Osteoblast (primary cell): Measurements from ENCODE around the gene MRPL14. TPM values are rescaled to one million over a fixed set of nuclear protein-coding genes. Genes with fewer than 3 reads are reported as not detected.
"Not testable (repeated sequence)": the region's sequence is repeated elsewhere in the genome, so short reads cannot be mapped to it uniquely, and the experiment has no call there.

ENCODE experiments used
- DNase-seq: peaks from one replicate; pipeline ENCODE4 v3.0.0; 2011; ENCODE audit warnings: low spot score, mixed read lengths; ENCODE audit not compliant: insufficient read length; ENCODE audit errors: missing footprints
- H2AFZ ChIP-seq: 2 replicates; pipeline ENCODE4 v1.6.0; 2011; ENCODE audit warnings: mild to moderate bottlenecking, low read length
- H3K27ac ChIP-seq: 2 replicates; pipeline ENCODE4 v1.5.1; 2011; ENCODE audit warnings: mild to moderate bottlenecking, low read depth, low read length, moderate library complexity
- H3K27me3 ChIP-seq: 2 replicates; pipeline ENCODE4 v1.6.0; 2012; ENCODE audit warnings: mild to moderate bottlenecking, control low read depth, inconsistent platforms, low read length, moderate library complexity; ENCODE audit not compliant: insufficient read depth
- H3K36me3 ChIP-seq: 2 replicates; pipeline ENCODE4 v1.5.1; 2011; ENCODE audit warnings: mild to moderate bottlenecking, low read length, control low read depth, moderate library complexity; ENCODE audit not compliant: insufficient read depth
- H3K4me1 ChIP-seq: 2 replicates; pipeline ENCODE4 v1.5.1; 2011; ENCODE audit warnings: mild to moderate bottlenecking, low read length, control low read depth, moderate library complexity; ENCODE audit not compliant: insufficient read depth
- H3K4me2 ChIP-seq: 2 replicates; pipeline ENCODE4 v1.6.0; 2011; ENCODE audit warnings: mild to moderate bottlenecking, low read length; ENCODE audit not compliant: insufficient read depth
- H3K4me3 ChIP-seq: fragments of 200-600 bp; sonication (generic); 3 replicates; pipeline ENCODE4 v1.5.1; 2012; ENCODE audit warnings: mild to moderate bottlenecking, low read length, inconsistent platforms; ENCODE audit not compliant: insufficient read depth
- H3K79me2 ChIP-seq: 2 replicates; pipeline ENCODE4 v1.6.0; 2012; ENCODE audit warnings: mild to moderate bottlenecking, low read length, control low read depth, inconsistent platforms; ENCODE audit not compliant: insufficient read depth
- H3K9me3 ChIP-seq: 2 replicates; pipeline ENCODE4 v1.5.1; 2011; ENCODE audit warnings: low read depth, low read length, control low read depth
- H4K20me1 ChIP-seq: 2 replicates; pipeline ENCODE4 v1.6.0; 2012; ENCODE audit warnings: mild to moderate bottlenecking, low read length, control low read depth; ENCODE audit not compliant: insufficient read depth
- total RNA-seq: library from RNA; depleted of rRNA; stranded (reverse); fragments of >200 nt; gene quantifications from 2 replicates; pipeline ENCODE4 v1.2.3, GENCODE V29; 2012
- TF ChIP-seq, protein P1 (sequence below): IDR thresholded peaks from 2 replicates; pipeline ENCODE4 v1.5.1; 2011; ENCODE audit warnings: mild to moderate bottlenecking, low read depth, low read length, moderate library complexity; ENCODE audit errors: extremely low read depth

MRPL14 gene
- total RNA-seq, 1 donor: 49.9 TPM

DNA sequence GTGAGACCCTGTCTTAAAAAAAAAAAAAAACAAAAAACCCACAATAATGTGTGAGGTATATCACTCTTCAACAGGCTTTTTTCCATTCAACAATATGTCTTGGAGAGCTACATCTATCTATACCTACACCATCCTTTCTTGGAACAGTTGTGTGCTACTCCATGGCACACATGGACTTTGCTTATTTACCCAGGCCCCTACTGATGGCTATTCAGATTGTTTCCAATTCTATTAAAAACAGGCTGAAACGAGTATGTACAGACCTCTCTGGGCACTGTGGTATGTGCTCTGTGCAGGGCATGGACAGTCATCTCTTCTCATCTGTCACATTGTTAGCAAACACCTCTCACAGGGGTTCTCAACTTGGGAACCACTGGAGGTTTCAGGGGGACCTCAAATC lies 28.1 kb downstream of the MRPL14 start:
- TF ChIP-seq, protein P1, sequence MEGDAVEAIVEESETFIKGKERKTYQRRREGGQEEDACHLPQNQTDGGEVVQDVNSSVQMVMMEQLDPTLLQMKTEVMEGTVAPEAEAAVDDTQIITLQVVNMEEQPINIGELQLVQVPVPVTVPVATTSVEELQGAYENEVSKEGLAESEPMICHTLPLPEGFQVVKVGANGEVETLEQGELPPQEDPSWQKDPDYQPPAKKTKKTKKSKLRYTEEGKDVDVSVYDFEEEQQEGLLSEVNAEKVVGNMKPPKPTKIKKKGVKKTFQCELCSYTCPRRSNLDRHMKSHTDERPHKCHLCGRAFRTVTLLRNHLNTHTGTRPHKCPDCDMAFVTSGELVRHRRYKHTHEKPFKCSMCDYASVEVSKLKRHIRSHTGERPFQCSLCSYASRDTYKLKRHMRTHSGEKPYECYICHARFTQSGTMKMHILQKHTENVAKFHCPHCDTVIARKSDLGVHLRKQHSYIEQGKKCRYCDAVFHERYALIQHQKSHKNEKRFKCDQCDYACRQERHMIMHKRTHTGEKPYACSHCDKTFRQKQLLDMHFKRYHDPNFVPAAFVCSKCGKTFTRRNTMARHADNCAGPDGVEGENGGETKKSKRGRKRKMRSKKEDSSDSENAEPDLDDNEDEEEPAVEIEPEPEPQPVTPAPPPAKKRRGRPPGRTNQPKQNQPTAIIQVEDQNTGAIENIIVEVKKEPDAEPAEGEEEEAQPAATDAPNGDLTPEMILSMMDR: no peak
- Histone ChIP-seq H3K4me1 (no peaks in the 10 kb centered on the region), H3K4me2 (no peak overlapping the region), H3K27me3 (no peaks in the 10 kb centered on the region), H4K20me1 (peaks cover 32% of the 10 kb centered on the region), H3K9me3 (no peaks in the 10 kb centered on the region), H2AFZ (no peak overlapping the region), H3K79me2 (peaks cover 7% of the 10 kb centered on the region), H3K27ac (no peak overlapping the region), H3K4me3 (no peak overlapping the region), H3K36me3 (peaks cover 11% of the 10 kb centered on the region)
- no peak for DNase-seq

DNA sequence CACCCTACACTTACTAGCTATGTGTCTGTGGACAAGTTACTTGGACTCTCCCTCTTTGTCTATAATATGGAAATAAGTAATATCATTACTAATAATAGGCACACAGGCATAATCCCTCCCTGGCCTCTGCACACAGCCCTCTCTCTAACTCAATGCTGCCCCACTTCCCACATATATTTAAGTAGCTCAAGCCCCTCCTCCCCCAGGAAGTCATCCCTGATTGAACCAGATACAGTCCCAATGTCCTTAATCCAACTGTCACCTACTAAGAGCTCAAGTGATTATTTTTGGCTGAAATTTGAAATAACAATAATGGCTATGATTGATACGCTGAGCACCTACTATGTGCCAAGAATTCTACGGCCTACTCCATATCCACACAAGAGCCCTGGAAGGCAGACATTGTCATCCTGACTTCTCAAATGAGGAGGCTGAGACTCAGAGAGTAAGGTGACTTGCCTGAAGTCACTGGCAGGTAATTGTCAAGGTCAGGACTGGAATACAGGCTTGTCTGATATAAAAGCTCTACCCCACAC lies 29.4 kb downstream of the MRPL14 start:
- no peak for DNase-seq
- TF ChIP-seq, protein P1: no peak
- Histone ChIP-seq H3K79me2 (no peaks in the 10 kb centered on the region), H3K27ac (no peak overlapping the region), H3K9me3 (no peaks in the 10 kb centered on the region), H4K20me1 (peaks cover 27% of the 10 kb centered on the region), H3K4me1 (no peaks in the 10 kb centered on the region), H3K27me3 (no peaks in the 10 kb centered on the region), H3K36me3 (peaks cover 5% of the 10 kb centered on the region), H3K4me3 (no peak overlapping the region), H3K4me2 (no peak overlapping the region), H2AFZ (no peak overlapping the region)

DNA sequence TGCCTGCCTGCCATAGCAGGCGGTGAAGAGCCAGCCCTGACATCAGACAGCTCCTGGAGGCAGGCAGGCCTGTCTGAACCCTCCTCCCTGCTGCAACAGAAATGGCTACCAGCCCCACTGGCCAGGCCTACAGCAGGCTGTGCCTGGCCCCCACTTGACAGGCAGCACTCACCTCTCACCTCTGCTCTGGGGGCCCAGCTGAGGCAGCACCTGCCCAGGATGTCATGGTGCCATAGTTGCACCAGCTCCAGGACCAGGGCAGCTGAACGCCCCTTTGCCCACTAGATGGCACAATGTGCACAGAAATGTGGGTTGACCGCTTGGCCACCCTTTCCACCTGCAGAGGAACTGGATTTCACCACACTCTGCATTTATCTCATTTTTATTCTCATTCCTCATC lies 30.6 kb downstream of the MRPL14 start:
- Histone ChIP-seq H3K79me2 (no peaks in the 10 kb centered on the region), H3K9me3 (no peaks in the 10 kb centered on the region), H3K4me3 (no peak overlapping the region), H3K27me3 (no peaks in the 10 kb centered on the region), H3K27ac (no peak overlapping the region), H2AFZ (no peak overlapping the region), H3K36me3 (peaks cover 5% of the 10 kb centered on the region), H3K4me1 (no peaks in the 10 kb centered on the region), H4K20me1 (peaks cover 27% of the 10 kb centered on the region), H3K4me2 (no peak overlapping the region)
- DNase-seq: peak; percentile 97
- TF ChIP-seq, protein P1: peak; percentile 75

DNA sequence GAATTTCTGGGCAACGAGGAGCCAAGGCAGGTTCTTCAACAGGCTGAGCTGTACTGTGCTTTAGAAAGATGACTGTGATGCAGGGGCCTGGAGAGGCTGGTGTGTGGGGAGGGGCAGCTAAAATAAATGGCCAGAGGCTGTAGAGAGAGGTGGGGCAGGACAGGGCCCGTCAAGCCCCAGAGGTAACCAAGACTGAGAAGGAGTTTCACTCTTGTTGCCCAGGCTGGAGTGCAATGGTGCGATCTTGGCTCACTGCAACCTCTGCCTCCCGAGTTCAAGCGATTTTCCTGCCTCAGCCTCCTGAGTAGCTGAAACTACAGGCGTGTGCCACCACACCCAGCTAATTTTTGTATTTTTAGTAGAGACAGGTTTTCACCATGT lies 32.0 kb downstream of the MRPL14 start:
- H3K4me2 ChIP-seq, H3K27ac ChIP-seq, H2AFZ ChIP-seq, H3K27me3 ChIP-seq, H3K9me3 ChIP-seq, H3K4me3 ChIP-seq, H3K4me1 ChIP-seq, H3K79me2 ChIP-seq, DNase-seq, H3K36me3 ChIP-seq: not testable (repeated sequence)
- H4K20me1 ChIP-seq: peaks cover 20% of the 10 kb centered on the region
